Neural crest cell (in vitro differentiated cells): Measurements from ENCODE around the gene PRRC2A. TPM values are rescaled to one million over a fixed set of nuclear protein-coding genes. Genes with fewer than 3 reads are reported as not detected.

ENCODE experiments used
- DNase-seq: peaks from one replicate; pipeline ENCODE4 v3.0.0; 2021; ENCODE audit warnings: low read depth, mixed read lengths, low spot score
- H3K27ac Mint-ChIP-seq: one replicate; pipeline ENCODE4 v1.8.0; 2021; ENCODE audit warnings: mild to moderate bottlenecking, mixed read lengths; ENCODE audit not compliant: unreplicated experiment
- H3K27me3 Mint-ChIP-seq: 2 replicates; pipeline ENCODE4 v1.8.0; 2021; ENCODE audit warnings: low read depth, mild to moderate bottlenecking, mixed read lengths
- H3K36me3 Mint-ChIP-seq: 2 replicates; pipeline ENCODE4 v1.8.0; 2021; ENCODE audit warnings: low read depth, mild to moderate bottlenecking, mixed read lengths
- H3K4me1 Mint-ChIP-seq: 2 replicates; pipeline ENCODE4 v1.8.0; 2021; ENCODE audit warnings: mixed read lengths
- H3K4me3 Mint-ChIP-seq: one replicate; pipeline ENCODE4 v1.8.0; 2021; ENCODE audit warnings: mild to moderate bottlenecking, mixed read lengths
- H3K9me3 Mint-ChIP-seq: 2 replicates; pipeline ENCODE4 v1.8.0; 2021; ENCODE audit warnings: mixed read lengths
- CTCF ChIP-seq: fragments of 200-600 bp; sonication (generic); conservative IDR thresholded peaks from 2 replicates; pipeline ENCODE4 v1.5.0; 2021; ENCODE audit warnings: antibody characterized with exemption, mild to moderate bottlenecking
- total RNA-seq: library from RNA; stranded (reverse); gene quantifications from 2 replicates; pipeline ENCODE4 v1.2.1, GENCODE V29; 2021

The PRRC2A gene
- total RNA-seq, 1 donor from 2014 or later: 356 TPM

GRCh38 chr6:31624070-31624469 is 3.6 kb downstream of the PRRC2A start:
- TF ChIP-seq CTCF: no peak
- Mint-ChIP-seq H3K27ac (no peak overlapping the region), H3K27me3 (no peaks in the 10 kb centered on the region), H3K36me3 (peaks cover 46% of the 10 kb centered on the region), H3K4me1 (peaks cover 31% of the 10 kb centered on the region), H3K4me3 (peak overlapping the region; percentile 72), H3K9me3 (no peaks in the 10 kb centered on the region)
- no peak for DNase-seq

DNA sequence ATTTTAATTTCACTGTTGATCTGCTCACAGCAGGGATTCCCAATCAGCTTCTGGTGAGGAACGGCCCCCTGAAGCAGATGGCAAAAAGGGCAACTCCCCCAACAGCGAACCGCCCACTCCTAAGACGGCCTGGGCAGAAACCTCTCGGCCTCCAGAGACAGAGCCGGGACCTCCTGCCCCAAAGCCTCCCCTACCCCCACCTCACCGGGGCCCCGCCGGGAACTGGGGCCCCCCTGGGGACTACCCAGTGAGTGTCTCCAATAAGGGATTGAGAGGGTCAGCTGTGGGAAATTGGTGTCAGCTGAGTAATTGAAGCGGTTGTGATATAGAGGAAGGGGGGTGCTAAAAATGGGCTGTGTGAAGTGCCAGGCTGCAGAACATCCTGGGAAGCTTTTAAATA is 6.4 kb downstream of the PRRC2A start:
- H3K36me3 Mint-ChIP-seq: peaks cover 55% of the 10 kb centered on the region
- no peaks in the 10 kb centered on the region for H3K27me3 Mint-ChIP-seq
- H3K4me1 Mint-ChIP-seq: peaks cover 14% of the 10 kb centered on the region
- H3K9me3 Mint-ChIP-seq: no peaks in the 10 kb centered on the region
- H3K4me3 Mint-ChIP-seq: peak overlapping the region; percentile 56
- TF ChIP-seq CTCF: no peak
- no peak overlapping the region for H3K27ac Mint-ChIP-seq
- DNase-seq: no peak

DNA sequence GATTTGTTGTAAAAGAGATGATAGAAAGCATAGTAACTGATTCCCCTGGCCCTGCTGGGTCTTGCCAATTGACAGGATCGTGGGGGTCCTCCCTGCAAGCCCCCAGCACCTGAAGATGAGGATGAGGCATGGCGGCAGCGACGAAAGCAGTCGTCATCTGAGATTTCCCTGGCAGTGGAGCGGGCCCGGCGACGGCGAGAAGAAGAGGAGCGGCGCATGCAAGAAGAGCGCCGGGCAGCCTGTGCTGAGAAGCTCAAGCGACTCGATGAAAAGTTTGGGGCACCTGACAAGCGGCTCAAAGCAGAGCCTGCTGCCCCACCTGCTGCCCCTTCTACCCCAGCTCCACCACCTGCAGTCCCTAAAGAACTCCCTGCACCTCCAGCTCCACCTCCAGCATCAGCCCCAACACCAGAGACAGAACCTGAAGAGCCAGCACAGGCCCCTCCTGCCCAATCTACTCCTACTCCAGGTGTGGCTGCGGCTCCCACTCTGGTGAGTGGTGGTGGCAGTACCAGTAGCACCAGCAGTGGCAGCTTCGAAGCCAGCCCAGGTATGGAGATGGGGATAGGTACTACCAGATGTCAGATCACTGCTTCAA is 7.3 kb downstream of the PRRC2A start:
- no peak for DNase-seq
- peak overlapping the region; percentile 61 for H3K4me3 Mint-ChIP-seq

GRCh38 chr6:31629014-31629413 is 8.5 kb downstream of the PRRC2A start:
- peaks cover 46% of the 10 kb centered on the region for H3K36me3 Mint-ChIP-seq
- H3K4me3 Mint-ChIP-seq: peak overlapping the region; percentile 21
- no peaks in the 10 kb centered on the region for H3K27me3 Mint-ChIP-seq
- no peak for TF ChIP-seq CTCF
- no peak overlapping the region for H3K27ac Mint-ChIP-seq
- DNase-seq: no peak
- H3K9me3 Mint-ChIP-seq: no peaks in the 10 kb centered on the region
- peaks cover 3% of the 10 kb centered on the region for H3K4me1 Mint-ChIP-seq

More for the DNA sequence above, 7.3 kb downstream of the PRRC2A start:
- H3K9me3 Mint-ChIP-seq: no peaks in the 10 kb centered on the region
- no peaks in the 10 kb centered on the region for H3K27me3 Mint-ChIP-seq
- peaks cover 50% of the 10 kb centered on the region for H3K36me3 Mint-ChIP-seq
- H3K4me1 Mint-ChIP-seq: peaks cover 6% of the 10 kb centered on the region
- no peak overlapping the region for H3K27ac Mint-ChIP-seq
- no peak for TF ChIP-seq CTCF

DNA sequence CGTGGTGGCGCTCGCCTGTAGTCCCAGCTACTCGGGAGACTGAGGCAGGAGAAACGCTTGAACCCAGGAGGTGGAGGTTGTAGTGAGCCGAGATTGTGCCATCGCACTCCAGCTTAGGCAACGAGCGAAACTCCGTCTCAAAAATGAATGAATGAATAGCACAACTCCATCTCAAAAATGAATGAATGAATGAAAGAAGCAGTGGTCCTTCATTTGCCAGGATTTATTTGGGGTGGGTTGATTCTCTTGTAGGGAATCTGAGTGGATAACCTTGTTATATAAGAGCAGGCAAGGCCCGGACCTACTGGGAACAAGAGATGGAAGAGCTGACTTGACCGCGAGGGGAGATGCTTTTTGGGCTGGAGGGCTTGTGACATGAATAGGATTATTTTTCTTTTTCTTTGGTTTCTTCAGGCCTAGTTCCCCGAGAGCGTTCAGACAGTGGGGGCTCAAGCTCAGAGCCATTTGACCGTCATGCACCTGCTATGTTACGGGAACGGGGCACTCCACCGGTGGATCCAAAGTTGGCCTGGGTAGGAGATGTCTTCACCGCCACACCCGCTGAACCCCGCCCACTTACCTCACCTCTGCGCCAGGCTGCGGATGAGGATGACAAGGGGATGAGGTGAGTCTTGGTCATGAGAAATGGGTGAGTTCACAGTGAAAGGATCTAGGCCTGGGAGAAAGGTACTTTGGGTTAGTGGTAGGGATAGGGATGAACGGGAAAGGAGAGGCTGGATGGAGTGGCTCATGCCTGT is 9.8 kb downstream of the PRRC2A start:
- Mint-ChIP-seq H3K4me3 (peak overlapping the region; percentile 38), H3K4me1 (peaks cover 4% of the 10 kb centered on the region), H3K27me3 (no peaks in the 10 kb centered on the region), H3K27ac (peak overlapping the region; percentile 6), H3K36me3 (peaks cover 50% of the 10 kb centered on the region), H3K9me3 (no peaks in the 10 kb centered on the region)
- DNase-seq: no peak
- no peak for TF ChIP-seq CTCF
